ENCODE measurements around the gene UNKL. TPM values are rescaled to one million over a fixed set of nuclear protein-coding genes. Genes with fewer than 3 reads are reported as not detected.

The UNKL gene
- total RNA-seq, 1 donor from 2014 or later, result 6.1 TPM

GRCh38 chr16:1446296-1447080 is 32.0 kb upstream of the UNKL start:
- no peaks in the 10 kb centered on the region for H3K36me3 ChIP-seq
- peaks cover 3% of the 10 kb centered on the region for H3K27me3 Mint-ChIP-seq (ENCODE audit: insufficient read depth, low read depth)
- no peak overlapping the region for H3K4me2 ChIP-seq
- no peaks in the 10 kb centered on the region for H3K79me2 ChIP-seq (ENCODE audit: low read depth)
- H3K27me3 ChIP-seq, result no peaks in the 10 kb centered on the region
- no peaks in the 10 kb centered on the region for H4K20me1 ChIP-seq (ENCODE audit: low read depth)
- TF ChIP-seq EZH2phosphoT487 (IDR thresholded peaks at IDR 0.05), result no peak
- no peak for TF ChIP-seq CTCF (IDR thresholded peaks at IDR 0.05)
- TF ChIP-seq EZH2 (IDR thresholded peaks at IDR 0.05), result no peak
- no peak for DNase-seq (ENCODE audit: low spot score)
- no peaks in the 10 kb centered on the region for H3K4me1 Mint-ChIP-seq
- H3K27ac Mint-ChIP-seq, result no peak overlapping the region
- H3K4me3 Mint-ChIP-seq, result no peak overlapping the region
- H3K27ac ChIP-seq, result no peak overlapping the region
- H3K4me1 ChIP-seq, result no peaks in the 10 kb centered on the region
- H2AFZ ChIP-seq (replicated peaks), result no peak overlapping the region
- H3F3A ChIP-seq (ENCODE audit: low read depth), result no peaks in the 10 kb centered on the region
- no peak overlapping the region for H3K4me3 ChIP-seq
- no peak overlapping the region for H3K9ac ChIP-seq
- peaks cover 3% of the 10 kb centered on the region for H3K36me3 Mint-ChIP-seq
- no peaks in the 10 kb centered on the region for H3K9me3 Mint-ChIP-seq
- H3K9me3 ChIP-seq (ENCODE audit: low read depth), result no peaks in the 10 kb centered on the region

- H3K4me3 Mint-ChIP-seq, result no peak overlapping the region
- H3K9me3 Mint-ChIP-seq, result no peaks in the 10 kb centered on the region
- Histone ChIP-seq H3K9ac (no peak overlapping the region), H3K79me2 (ENCODE audit: low read depth) (no peaks in the 10 kb centered on the region), H3K4me1 (no peaks in the 10 kb centered on the region), H3K4me2 (no peak overlapping the region), H3K9me3 (ENCODE audit: low read depth) (no peaks in the 10 kb centered on the region), H3K4me3 (no peak overlapping the region), H2AFZ (replicated peaks) (no peak overlapping the region), H3F3A (ENCODE audit: low read depth) (no peaks in the 10 kb centered on the region), H3K27me3 (no peaks in the 10 kb centered on the region), H3K27ac (no peak overlapping the region), H4K20me1 (ENCODE audit: low read depth) (no peaks in the 10 kb centered on the region), H3K36me3 (no peaks in the 10 kb centered on the region)
- H3K27me3 Mint-ChIP-seq (ENCODE audit: insufficient read depth, low read depth), result peaks cover 3% of the 10 kb centered on the region
- H3K4me1 Mint-ChIP-seq, result no peaks in the 10 kb centered on the region
- peaks cover 2% of the 10 kb centered on the region for H3K36me3 Mint-ChIP-seq
- no peak for DNase-seq (ENCODE audit: low spot score)
- TF ChIP-seq CTCF (IDR thresholded peaks at IDR 0.05) (no peak), EZH2phosphoT487 (IDR thresholded peaks at IDR 0.05) (no peak), EZH2 (IDR thresholded peaks at IDR 0.05) (no peak)
- no peak overlapping the region for H3K27ac Mint-ChIP-seq
Observed at GRCh38 chr16:1445518-1446203, 31.2 kb upstream of the UNKL start.

GRCh38 chr16:1444730-1445517 is 30.4 kb upstream of the UNKL start:
- H3K4me1 Mint-ChIP-seq, result no peaks in the 10 kb centered on the region

More at GRCh38 chr16:1444730-1445517, 30.4 kb upstream of the UNKL start:
- no peak for TF ChIP-seq CTCF (IDR thresholded peaks at IDR 0.05)
- no peak for TF ChIP-seq EZH2phosphoT487 (IDR thresholded peaks at IDR 0.05)
- no peak for TF ChIP-seq EZH2 (IDR thresholded peaks at IDR 0.05)
- Histone ChIP-seq H3K9ac (no peak overlapping the region), H4K20me1 (ENCODE audit: low read depth) (no peaks in the 10 kb centered on the region), H3K27me3 (no peaks in the 10 kb centered on the region), H3K4me3 (no peak overlapping the region), H3K9me3 (ENCODE audit: low read depth) (no peaks in the 10 kb centered on the region), H2AFZ (replicated peaks) (no peak overlapping the region), H3F3A (ENCODE audit: low read depth) (no peaks in the 10 kb centered on the region), H3K27ac (peak overlapping the region; percentile 6), H3K4me2 (no peak overlapping the region), H3K79me2 (ENCODE audit: low read depth) (no peaks in the 10 kb centered on the region), H3K36me3 (no peaks in the 10 kb centered on the region), H3K4me1 (no peaks in the 10 kb centered on the region)
- H3K36me3 Mint-ChIP-seq, result no peaks in the 10 kb centered on the region
- no peaks in the 10 kb centered on the region for H3K9me3 Mint-ChIP-seq
- DNase-seq (ENCODE audit: low spot score), result no peak
- no peak overlapping the region for H3K4me3 Mint-ChIP-seq
- no peak overlapping the region for H3K27ac Mint-ChIP-seq
- H3K27me3 Mint-ChIP-seq (ENCODE audit: insufficient read depth, low read depth), result peaks cover 3% of the 10 kb centered on the region

All from neural progenitor cell (in vitro differentiated cells).